Skeletal muscle tissue (tissue), 4 donors: ENCODE results near the gene CEP164. TPM values are rescaled to one million over a fixed set of nuclear protein-coding genes. Genes with fewer than 3 reads are reported as not detected.

Experiments used
- H3K27ac ChIP-seq: one replicate; pipeline ENCODE4 v1.7.0; 2013; ENCODE audit warnings: mild to moderate bottlenecking, low read depth, low read length, inconsistent platforms
- H3K27me3 ChIP-seq, 3 donors: one replicate each; pipeline ENCODE4 v1.7.0; 2013; ENCODE audit warnings: low read length in 3 of 3; ENCODE audit not compliant: control insufficient read depth in 3 of 3, insufficient read depth in 3 of 3
- H3K36me3 ChIP-seq, 3 donors: one replicate each; pipeline ENCODE4 v1.7.0; 2013; ENCODE audit warnings: low read length in 3 of 3; ENCODE audit not compliant: control insufficient read depth in 3 of 3, insufficient read depth in 3 of 3
- H3K4me1 ChIP-seq, 3 donors: one replicate each; pipeline ENCODE4 v1.7.0; 2013; ENCODE audit warnings: low read length in 3 of 3, mild to moderate bottlenecking in 3 of 3; ENCODE audit not compliant: control insufficient read depth in 3 of 3, insufficient read depth in 3 of 3
- H3K4me3 ChIP-seq, 3 donors: one replicate each; pipeline ENCODE4 v1.7.0; 2013; ENCODE audit warnings: low read length in 3 of 3
- H3K9ac ChIP-seq, 3 donors: one replicate each; pipeline ENCODE4 v1.7.0; 2013; ENCODE audit warnings: low read length in 3 of 3, mild to moderate bottlenecking in 3 of 3, moderate library complexity in 2 of 3, low read depth in 1 of 3
- H3K9me3 ChIP-seq, 3 donors: one replicate each; pipeline ENCODE4 v1.7.0; 2013; ENCODE audit warnings: low read length in 3 of 3; ENCODE audit not compliant: control insufficient read depth in 3 of 3
- total RNA-seq: library from RNA; depleted of rRNA; stranded (reverse); fragments of >200 nt; gene quantifications from one replicate; pipeline ENCODE4 v1.2.3, GENCODE V29; 2014
- donor health status: Osteomylitis.

CEP164 gene
- total RNA-seq, 1 donor from 2014 or later: 21.4 TPM

- no peaks in the 10 kb centered on the region for H3K9me3 ChIP-seq
- no peak overlapping the region for H3K9ac ChIP-seq
- no peaks in the 10 kb centered on the region for H3K36me3 ChIP-seq
- H3K4me3 ChIP-seq: no peak overlapping the region
- no peak overlapping the region for H3K27ac ChIP-seq
- peaks cover 0 to 13% (median 6%) of the 10 kb centered on the region in 3 donors for H3K4me1 ChIP-seq
- no peaks in the 10 kb centered on the region for H3K27me3 ChIP-seq
Measured at GRCh38 chr11:117303101-117303500, 24.6 kb upstream of the CEP164 start.

DNA sequence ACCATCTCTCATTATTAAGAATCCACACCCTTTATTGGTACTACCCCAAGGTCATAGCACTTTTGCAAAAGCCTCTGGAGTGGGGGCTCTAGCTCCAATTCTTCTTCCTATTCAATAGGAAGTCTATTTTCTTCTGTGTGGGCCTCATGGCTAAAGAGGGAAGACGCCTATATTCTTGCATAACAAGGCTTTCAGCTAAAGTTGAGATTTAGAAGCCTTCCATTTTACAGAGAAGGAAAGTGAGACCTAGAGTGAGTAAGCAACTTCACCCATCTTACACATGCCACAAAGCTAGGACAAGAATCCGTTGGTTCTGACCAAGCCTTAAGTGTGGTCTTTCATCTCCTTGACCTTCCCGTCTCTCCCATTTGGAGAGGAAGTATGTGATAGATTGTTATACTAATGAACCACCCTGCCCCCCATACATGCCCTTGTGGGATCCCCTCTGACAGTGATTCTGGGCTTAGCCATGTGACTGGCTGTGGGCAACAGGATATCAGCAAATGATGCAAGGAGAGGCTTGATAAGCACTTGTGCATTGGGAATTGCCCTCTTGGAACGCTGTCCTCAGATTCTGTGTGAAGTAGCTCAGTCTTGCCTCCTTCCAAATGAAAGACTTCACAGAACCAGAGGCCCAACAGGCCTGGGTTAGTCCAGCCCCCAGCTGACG is 23.9 kb upstream of the CEP164 start:
- Histone ChIP-seq H3K9me3 (no peaks in the 10 kb centered on the region), H3K4me1 (peaks cover 0 to 13% (median 6%) of the 10 kb centered on the region in 3 donors), H3K27ac (no peak overlapping the region), H3K36me3 (no peaks in the 10 kb centered on the region), H3K27me3 (no peaks in the 10 kb centered on the region), H3K9ac (no peak overlapping the region), H3K4me3 (no peak overlapping the region)

DNA sequence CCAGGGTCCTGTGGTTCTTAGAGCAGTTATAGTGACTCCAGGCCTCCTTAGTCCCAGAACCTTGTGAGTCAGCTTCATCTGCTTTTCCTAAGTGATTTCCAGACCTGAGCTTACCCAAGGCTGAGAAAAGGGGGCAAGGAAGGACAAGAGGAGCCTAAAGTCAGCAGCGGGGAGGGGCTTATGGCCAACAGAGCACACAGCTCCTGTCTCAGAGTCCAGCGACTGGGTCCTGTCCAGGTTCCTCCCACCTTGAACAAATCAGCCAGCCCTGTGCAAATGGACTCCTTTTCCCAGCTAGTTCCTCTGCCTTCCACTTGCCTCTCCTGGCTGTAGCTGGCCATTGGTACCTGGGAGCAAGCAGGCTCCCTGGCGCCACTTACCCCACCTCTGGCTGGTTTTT is 22.5 kb upstream of the CEP164 start:
- Histone ChIP-seq H3K4me1 (peaks cover 0 to 6% (median 6%) of the 10 kb centered on the region in 3 donors), H3K27me3 (no peaks in the 10 kb centered on the region), H3K9me3 (no peaks in the 10 kb centered on the region), H3K36me3 (no peaks in the 10 kb centered on the region), H3K4me3 (no peak overlapping the region), H3K9ac (no peak overlapping the region), H3K27ac (no peak overlapping the region)

- H3K9me3 ChIP-seq: no peaks in the 10 kb centered on the region
- no peak overlapping the region for H3K9ac ChIP-seq
- H3K4me1 ChIP-seq: peaks cover 4 to 7% (median 7%) of the 10 kb centered on the region in 3 donors
- H3K27me3 ChIP-seq: no peaks in the 10 kb centered on the region
- H3K36me3 ChIP-seq: no peaks in the 10 kb centered on the region
- H3K27ac ChIP-seq: no peak overlapping the region
- no peak overlapping the region for H3K4me3 ChIP-seq
Measured at GRCh38 chr11:117309310-117309709, 18.3 kb upstream of the CEP164 start.

GRCh38 chr11:117313091-117313490 is 14.6 kb upstream of the CEP164 start:
- Histone ChIP-seq H3K9ac (no peak overlapping the region), H3K36me3 (no peaks in the 10 kb centered on the region), H3K27me3 (no peaks in the 10 kb centered on the region), H3K9me3 (no peaks in the 10 kb centered on the region), H3K27ac (no peak overlapping the region), H3K4me3 (no peak overlapping the region), H3K4me1 (peaks cover 20 to 25% (median 22%) of the 10 kb centered on the region in 3 donors)

GRCh38 chr11:117313828-117314768 is 13.6 kb upstream of the CEP164 start:
- H3K4me3 ChIP-seq: peak overlapping the region in 1 of 3 donors; percentile 88
- H3K9ac ChIP-seq: peak overlapping the region; percentile 10 to 76 (median 40)

GRCh38 chr11:117314840-117315239 is 12.8 kb upstream of the CEP164 start:
- Histone ChIP-seq H3K27ac (no peak overlapping the region), H3K27me3 (no peaks in the 10 kb centered on the region), H3K4me1 (peaks cover 20 to 25% (median 22%) of the 10 kb centered on the region in 3 donors), H3K4me3 (peak overlapping the region; percentile 79 to 89 (median 88)), H3K9ac (peak overlapping the region; percentile 76 to 87 (median 77)), H3K36me3 (no peaks in the 10 kb centered on the region), H3K9me3 (no peaks in the 10 kb centered on the region)

More at GRCh38 chr11:117313828-117314768, 13.6 kb upstream of the CEP164 start:
- H3K36me3 ChIP-seq: no peaks in the 10 kb centered on the region
- H3K27ac ChIP-seq: no peak overlapping the region
- H3K4me1 ChIP-seq: peaks cover 20 to 25% (median 22%) of the 10 kb centered on the region in 3 donors
- H3K9me3 ChIP-seq: no peaks in the 10 kb centered on the region
- no peaks in the 10 kb centered on the region for H3K27me3 ChIP-seq

- peak overlapping the region; percentile 76 to 87 (median 77) for H3K9ac ChIP-seq
- H3K36me3 ChIP-seq: no peaks in the 10 kb centered on the region
- no peaks in the 10 kb centered on the region for H3K27me3 ChIP-seq
- no peaks in the 10 kb centered on the region for H3K9me3 ChIP-seq
- no peak overlapping the region for H3K27ac ChIP-seq
- peak overlapping the region; percentile 79 to 89 (median 88) for H3K4me3 ChIP-seq
- H3K4me1 ChIP-seq: peaks cover 20 to 25% (median 22%) of the 10 kb centered on the region in 3 donors
Measured at GRCh38 chr11:117315285-117316196, 12.1 kb upstream of the CEP164 start.

DNA sequence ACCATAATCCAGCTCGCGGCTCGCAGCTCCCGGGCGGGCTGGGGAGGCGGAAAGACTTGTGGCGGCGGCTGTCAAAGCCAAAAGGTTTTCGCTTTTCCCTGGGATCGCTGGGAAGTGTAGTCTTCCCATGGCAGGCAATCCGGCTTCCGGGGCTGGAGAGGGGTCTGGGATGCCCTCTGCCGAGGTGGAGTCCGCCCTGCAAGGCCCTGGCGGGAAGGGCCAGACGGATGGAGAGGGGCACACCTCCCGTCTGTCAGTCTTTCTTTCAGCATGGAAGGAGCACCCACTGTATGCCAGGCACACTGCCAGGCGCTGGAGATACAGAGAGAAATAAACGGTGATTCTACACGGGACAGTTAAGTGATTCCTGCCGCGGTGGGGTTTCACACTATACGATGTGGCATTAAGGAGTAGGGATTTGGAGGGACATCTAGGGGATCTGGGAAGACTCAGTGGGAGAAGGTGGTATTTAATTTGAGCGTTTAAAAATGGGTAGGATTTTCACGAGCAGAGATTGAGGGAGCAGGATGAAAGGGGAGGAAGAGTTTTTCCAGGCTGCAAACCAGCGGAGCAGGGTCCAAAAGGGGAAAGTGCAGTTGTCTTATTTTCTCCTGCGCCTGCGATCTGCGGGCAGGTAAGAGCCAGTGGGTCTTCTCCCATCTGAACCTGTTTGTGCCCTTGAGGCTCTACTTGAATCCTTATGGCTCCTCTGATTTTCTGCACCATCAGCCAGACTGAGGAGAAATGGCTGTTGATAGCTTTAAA is 11.3 kb upstream of the CEP164 start, which contains the start of gene BACE1:
Gene BACE1 (minus strand): TSS at position 60 of the 765 bp plus-strand sequence. CDS start 461 bp downstream, outside the sequence.
- no peaks in the 10 kb centered on the region for H3K9me3 ChIP-seq
- H3K27ac ChIP-seq: no peak within 1 kb of the TSS
- H3K4me3 ChIP-seq: peak within 1 kb of the TSS; percentile 79 to 89 (median 88)
- H3K4me1 ChIP-seq: peaks cover 20 to 25% (median 22%) of the 10 kb centered on the region in 3 donors
- H3K36me3 ChIP-seq: no peaks in the 10 kb centered on the region
- peak within 1 kb of the TSS; percentile 76 to 87 (median 77) for H3K9ac ChIP-seq
- no peaks in the 10 kb centered on the region for H3K27me3 ChIP-seq
